GM12878 (cell line): ENCODE results near the gene MSL2. TPM values are rescaled to one million over a fixed set of nuclear protein-coding genes. Genes with fewer than 3 reads are reported as not detected.
A peak's percentile ranks its signal among the peaks of the same experiment; 100 is the strongest.

Source experiments
- BRCA1 ChIP-seq: IDR thresholded peaks from 2 replicates; pipeline ENCODE4 v1.6.1; 2011; ENCODE audit warnings: low read depth, low read length, improper control_type of control experiment
- CEBPB ChIP-seq, 2 experiments: fragments of 150-350 bp in 1 of 2; IDR thresholded peaks; 2 replicates each; pipeline ENCODE4 v1.6.1; 2012 to 2014; ENCODE audit warnings: low read depth in 2 of 2, low read length in 2 of 2, borderline replicate concordance in 1 of 2, inconsistent platforms in 1 of 2
- CUX1 ChIP-seq: IDR thresholded peaks from 2 replicates; pipeline ENCODE4 v1.6.1; 2012; ENCODE audit warnings: improper control_type of control experiment, low read depth, low read length; ENCODE audit not compliant: insufficient replicate concordance
- DPF2 ChIP-seq: fragments of 450-650 bp; IDR thresholded peaks from 2 replicates; pipeline ENCODE4 v1.6.1; 2017; ENCODE audit warnings: mild to moderate bottlenecking
- HSF1 ChIP-seq: fragments of 150-350 bp; IDR thresholded peaks from 2 replicates; pipeline ENCODE4 v1.6.1; 2014; ENCODE audit warnings: mild to moderate bottlenecking, low read depth, low read length
- IKZF1 ChIP-seq: fragments of 450-650 bp; conservative IDR thresholded peaks from 2 replicates; pipeline ENCODE4 v1.6.1; 2017; ENCODE audit warnings: antibody characterized with exemption, mild to moderate bottlenecking
- KLF5 ChIP-seq: fragments of 450-650 bp; IDR thresholded peaks from 2 replicates; pipeline ENCODE4 v1.6.1; 2014; ENCODE audit warnings: mild to moderate bottlenecking; ENCODE audit not compliant: partially characterized antibody
- NR2C2 ChIP-seq: IDR thresholded peaks from 2 replicates; pipeline ENCODE4 v1.6.1; 2011; ENCODE audit warnings: borderline replicate concordance, low read depth; ENCODE audit not compliant: control insufficient read depth, insufficient read length
- NR2F1 ChIP-seq: fragments of 450-650 bp; conservative IDR thresholded peaks from 2 replicates; pipeline ENCODE4 v1.6.1; 2017; ENCODE audit warnings: mild to moderate bottlenecking
- NRF1 ChIP-seq: conservative IDR thresholded peaks from 2 replicates; pipeline ENCODE4 v1.6.1; 2011; ENCODE audit warnings: mild to moderate bottlenecking, low read depth, low read length, improper control_type of control experiment
- POLR2A ChIP-seq: IDR thresholded peaks from 2 replicates; pipeline ENCODE4 v1.6.1; 2011; ENCODE audit warnings: low read depth, mild to moderate bottlenecking, low read length
- RB1 ChIP-seq: fragments of 450-650 bp; formaldehyde crosslinking; IDR thresholded peaks from 2 replicates; pipeline ENCODE4 v1.6.1; 2017; ENCODE audit warnings: mild to moderate bottlenecking, borderline replicate concordance
- RFX5 ChIP-seq: IDR thresholded peaks from 2 replicates; pipeline ENCODE4 v1.6.1; 2011; ENCODE audit warnings: low read depth, low read length, improper control_type of control experiment
- TAF1 ChIP-seq: IDR thresholded peaks from 2 replicates; pipeline ENCODE4 v1.6.1; 2011; ENCODE audit warnings: mild to moderate bottlenecking, low read depth, low read length, borderline replicate concordance
- YBX1 ChIP-seq: fragments of 450-650 bp; IDR thresholded peaks from 2 replicates; pipeline ENCODE4 v1.6.1; 2016; ENCODE audit warnings: antibody characterized with exemption
- ZBTB33 ChIP-seq: fragments of 450-650 bp; IDR thresholded peaks from 2 replicates; pipeline ENCODE4 v1.6.1; 2017; ENCODE audit warnings: mild to moderate bottlenecking
- ZBTB4 ChIP-seq: fragments of 450-650 bp; formaldehyde crosslinking; IDR thresholded peaks from 2 replicates; pipeline ENCODE4 v1.4.0; 2022; ENCODE audit warnings: mild to moderate bottlenecking, moderate library complexity
- ZNF217 ChIP-seq: fragments of 450-650 bp; IDR thresholded peaks from 2 replicates; pipeline ENCODE4 v1.6.1; 2017; ENCODE audit warnings: antibody characterized with exemption, mild to moderate bottlenecking
- polyA plus RNA-seq, 11 experiments: library from polyadenylated mRNA; depleted of rRNA in 4 of 11; unstranded in 6 of 11; stranded (reverse) in 5 of 11; fragments of >200 nt; fragmentation: Nextera tagmentation in 4 of 11; fragmentation: Illumina TruSeq in 1 of 11; extraction: Ambion mirVana in 4 of 11; extraction: Trizol in 1 of 11; gene quantifications; 1 replicate in 1 of 11; 2 replicates in 10 of 11; pipeline versions ENCODE4 v1.2.1 to v1.2.3, GENCODE V29; 2011 to 2016; ENCODE audit warnings: inconsistent platforms in 2 of 11, missing spikeins in 2 of 11, low read depth in 1 of 11
- total RNA-seq, 4 experiments: library from RNA; depleted of rRNA in 3 of 4; stranded (reverse); fragments of >200 nt in 3 of 4; fragmentation: Illumina TruSeq in 1 of 4; extraction: Trizol in 1 of 4; gene quantifications; 2 replicates each; pipeline versions ENCODE4 v1.2.1 to v1.2.3, GENCODE V29; 2013 to 2021

The MSL2 gene
- total and polyA plus RNA-seq, 10 of the 15 experiments (the other 5 are each of a cell fraction or from before 2014, with no cell fraction given), result 3.5 to 31.7 (median 10.5) TPM

- TF ChIP-seq CUX1 (no peak), HSF1 (no peak), BRCA1 (no peak), YBX1 (no peak), POLR2A (peak; percentile 89), ZNF217 (no peak), RB1 (peak; percentile 81; the same call in 1 of the 2 replicates), DPF2 (peak; percentile 87), RFX5 (no peak; the same call in 1 of the 2 replicates), ZBTB33 (no peak), TAF1 (no peak; the same call in none of the 2 replicates), IKZF1 (peak; percentile 99), NRF1 (peak; percentile 87), NR2C2 (no peak), CEBPB (IDR thresholded peaks at IDR 0.05; ENCODE audit: borderline replicate concordance in 1 of 2, low read depth in 2 of 2, low read length in 2 of 2) (no peak), KLF5 (peak; percentile 66), ZBTB4 (no peak), NR2F1 (no peak; the same call in 1 of the 2 replicates)
These were observed 445 bp upstream of the MSL2 start (continued) for GRCh38 chr3:136196401-136197158.
